Measurements from ENCODE around the gene CTNNAL1.
"Not testable (repeated sequence)": the region's sequence is repeated elsewhere in the genome, so short reads cannot be mapped to it uniquely, and the experiment has no call there.

CTNNAL1 gene

GRCh38 chr9:108928386-108928785 is 84.9 kb downstream of the CTNNAL1 start:
- no peak for DNase-seq (ENCODE audit: low read depth in 2 of 2)

- DNase-seq (ENCODE audit: low read depth in 2 of 2), result no peak
Measured at GRCh38 chr9:108924466-108924865, 88.8 kb downstream of the CTNNAL1 start.

- DNase-seq (ENCODE audit: low read depth in 2 of 2), result no peak
Measured at GRCh38 chr9:108921200-108921599, 92.1 kb downstream of the CTNNAL1 start.

GRCh38 chr9:108920401-108920800 is 92.9 kb downstream of the CTNNAL1 start:
- not testable (repeated sequence) for DNase-seq (ENCODE audit: low read depth in 2 of 2)

- DNase-seq (ENCODE audit: low read depth in 2 of 2), result no peak
Measured at GRCh38 chr9:108919517-108919916, 93.8 kb downstream of the CTNNAL1 start.

GRCh38 chr9:108913391-108913790 is 99.9 kb downstream of the CTNNAL1 start:
- no peak for DNase-seq (ENCODE audit: low read depth in 2 of 2)

- DNase-seq (ENCODE audit: low read depth in 2 of 2), result no peak
Measured at GRCh38 chr9:108911820-108912219, 101.5 kb downstream of the CTNNAL1 start.

- DNase-seq (ENCODE audit: low read depth in 2 of 2), result no peak
Measured at GRCh38 chr9:108910914-108911313, 102.4 kb downstream of the CTNNAL1 start.

GRCh38 chr9:108910402-108910801 is 102.9 kb downstream of the CTNNAL1 start:
- DNase-seq (ENCODE audit: low read depth in 2 of 2), result no peak

- DNase-seq (ENCODE audit: low read depth in 2 of 2), result no peak
Measured at GRCh38 chr9:108905494-108905893, 107.8 kb downstream of the CTNNAL1 start.

GRCh38 chr9:108904161-108904560 is 109.1 kb downstream of the CTNNAL1 start:
- DNase-seq (ENCODE audit: low read depth in 2 of 2), result no peak

- DNase-seq (ENCODE audit: low read depth in 2 of 2), result no peak
Measured at GRCh38 chr9:108903420-108904103, 109.7 kb downstream of the CTNNAL1 start.

GRCh38 chr9:108900176-108900575 is 113.1 kb downstream of the CTNNAL1 start:
- DNase-seq (ENCODE audit: low read depth in 2 of 2), result no peak

GRCh38 chr9:108899023-108899695 is 114.1 kb downstream of the CTNNAL1 start:
- DNase-seq (ENCODE audit: low read depth in 2 of 2), result not testable (repeated sequence)

- no peak for DNase-seq (ENCODE audit: low read depth in 2 of 2)
Measured at GRCh38 chr9:108897324-108898096, 115.8 kb downstream of the CTNNAL1 start.

- DNase-seq (ENCODE audit: low read depth in 2 of 2), result no peak
Measured at GRCh38 chr9:108894225-108894997, 118.9 kb downstream of the CTNNAL1 start.

Measured in stimulated activated CD4-positive, alpha-beta T cell treated with anti-CD3 and anti-CD28 coated beads, Interleukin-12 subunit alpha, Interleukin-12 subunit beta, amount 100 ng/mL, for 24 hours (primary cell).